ENCODE data around the gene AGBL1.
A peak's percentile ranks its signal among the peaks of the same experiment; 100 is the strongest.

AGBL1 gene

DNA sequence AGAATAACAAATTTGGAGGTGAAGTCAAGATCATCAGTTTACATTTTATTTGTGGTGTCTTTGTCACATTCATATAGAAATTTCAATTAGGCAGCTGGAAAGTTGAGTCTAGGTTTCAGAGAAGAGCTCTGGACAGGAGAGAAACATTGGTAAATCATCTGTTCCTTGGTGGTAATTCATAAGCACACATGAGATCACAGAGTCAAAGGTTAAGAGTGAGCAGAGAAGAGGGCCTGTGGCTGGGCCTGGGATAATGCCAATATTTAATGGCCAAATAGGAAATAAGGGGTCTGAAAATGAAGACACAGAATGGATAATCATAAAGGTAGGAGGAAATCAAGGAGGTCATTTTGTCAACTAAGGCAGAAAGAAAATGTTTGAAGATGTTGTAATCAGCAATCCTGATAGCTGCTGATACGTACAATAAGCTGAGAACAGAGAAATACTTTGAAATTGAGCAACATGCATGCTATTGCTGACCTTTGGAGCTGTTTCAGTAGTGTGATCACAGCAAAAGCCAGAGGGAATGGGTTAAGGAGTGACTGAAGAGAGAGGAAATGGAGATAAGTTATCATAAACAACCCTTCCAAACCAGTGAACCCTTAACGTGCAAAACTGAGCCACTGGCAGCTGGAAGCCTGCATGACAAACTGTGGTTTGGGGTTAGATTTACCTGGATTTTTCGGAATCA, 692.8 kb downstream of the AGBL1 start:
- DNase-seq: peak; percentile 69
- H2BK12ac ChIP-seq (ENCODE audit: low read length in 2 of 2): no peak overlapping the region
- H3K23ac ChIP-seq (ENCODE audit: low read length in 2 of 2): no peak overlapping the region
- WGBS: 13% methylated on average over 3 of the region's 3 CpGs
- H3K4me3 ChIP-seq (ENCODE audit: insufficient read depth in 1 of 2, low read depth in 1 of 2, low read length in 2 of 2): no peak overlapping the region
- no peak overlapping the region for H3K4ac ChIP-seq (ENCODE audit: low read depth in 1 of 2, low read length in 2 of 2)
- H3K36me3 ChIP-seq (ENCODE audit: control insufficient read depth in 1 of 2, insufficient read depth in 2 of 2, low read depth in 1 of 2, low read length in 2 of 2): no peaks in the 10 kb centered on the region
- no peaks in the 10 kb centered on the region for H3K79me1 ChIP-seq (replicated peaks; ENCODE audit: low read length, poor library complexity, severe bottlenecking)
- H4K91ac ChIP-seq (ENCODE audit: low read length): no peak overlapping the region
- no peaks in the 10 kb centered on the region for H3K4me1 ChIP-seq (ENCODE audit: control insufficient read depth, insufficient read depth, low read depth, low read length)
- no peak overlapping the region for H3K9ac ChIP-seq (ENCODE audit: low read length)
- H3K27ac ChIP-seq (ENCODE audit: low read length, poor library complexity, severe bottlenecking): no peak overlapping the region
- H2BK5ac ChIP-seq (ENCODE audit: low read depth, low read length, poor library complexity, severe bottlenecking): no peak overlapping the region
- no peak overlapping the region for H2AFZ ChIP-seq (ENCODE audit: low read depth, low read length)
- H2BK120ac ChIP-seq (ENCODE audit: low read depth, low read length): no peak overlapping the region
- H3K18ac ChIP-seq (ENCODE audit: low read depth in 1 of 2, low read length in 2 of 2): no peak overlapping the region
- no peaks in the 10 kb centered on the region for H3K9me3 ChIP-seq (ENCODE audit: control insufficient read depth, low read length)
- no peak overlapping the region for H4K8ac ChIP-seq (ENCODE audit: low read length)
- no peak overlapping the region for H2BK15ac ChIP-seq (ENCODE audit: low read depth, poor library complexity, severe bottlenecking)
- no peak overlapping the region for H2AK5ac ChIP-seq (ENCODE audit: low read length, severe bottlenecking)
- no peaks in the 10 kb centered on the region for H3K27me3 ChIP-seq (ENCODE audit: control insufficient read depth in 1 of 2, insufficient read depth in 1 of 2, low read length in 2 of 2)
- H3K4me2 ChIP-seq (ENCODE audit: low read length, poor library complexity, severe bottlenecking): no peak overlapping the region
- no peak overlapping the region for H3K14ac ChIP-seq (ENCODE audit: low read length in 2 of 2)

DNA sequence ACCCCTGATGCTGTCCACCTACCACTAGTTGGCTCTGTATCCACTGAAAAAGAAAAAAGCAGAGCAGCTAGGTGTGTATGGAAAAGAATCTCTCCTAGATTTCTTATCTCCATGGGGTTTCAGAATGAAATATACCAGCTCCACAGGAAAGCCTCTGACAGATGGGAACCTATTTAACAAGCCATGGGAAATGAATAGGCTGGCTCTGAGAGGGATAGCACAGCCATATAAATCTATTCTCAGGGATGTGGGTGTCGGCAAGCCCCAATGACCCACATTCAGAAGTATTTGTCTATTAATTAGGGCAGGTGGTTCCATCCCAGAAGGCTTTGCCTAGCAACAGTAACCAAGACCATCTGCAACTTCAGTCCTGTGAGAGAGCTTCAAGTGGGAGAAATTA, 694.1 kb downstream of the AGBL1 start:
- Histone ChIP-seq H3K79me1 (replicated peaks; ENCODE audit: low read length, poor library complexity, severe bottlenecking) (no peaks in the 10 kb centered on the region), H3K23ac (ENCODE audit: low read length in 2 of 2) (no peak overlapping the region), H3K4ac (ENCODE audit: low read depth in 1 of 2, low read length in 2 of 2) (no peak overlapping the region), H2AK5ac (ENCODE audit: low read length, severe bottlenecking) (no peak overlapping the region), H3K9ac (ENCODE audit: low read length) (no peak overlapping the region), H2BK5ac (ENCODE audit: low read depth, low read length, poor library complexity, severe bottlenecking) (no peak overlapping the region), H3K27ac (ENCODE audit: low read length, poor library complexity, severe bottlenecking) (no peak overlapping the region), H3K18ac (ENCODE audit: low read depth in 1 of 2, low read length in 2 of 2) (no peak overlapping the region), H3K4me3 (ENCODE audit: insufficient read depth in 1 of 2, low read depth in 1 of 2, low read length in 2 of 2) (no peak overlapping the region), H3K4me2 (ENCODE audit: low read length, poor library complexity, severe bottlenecking) (no peak overlapping the region), H3K4me1 (ENCODE audit: control insufficient read depth, insufficient read depth, low read depth, low read length) (no peaks in the 10 kb centered on the region), H4K8ac (ENCODE audit: low read length) (no peak overlapping the region), H2BK120ac (ENCODE audit: low read depth, low read length) (no peak overlapping the region), H3K9me3 (ENCODE audit: control insufficient read depth, low read length) (no peaks in the 10 kb centered on the region), H4K91ac (ENCODE audit: low read length) (no peak overlapping the region), H2AFZ (ENCODE audit: low read depth, low read length) (no peak overlapping the region), H3K27me3 (ENCODE audit: control insufficient read depth in 1 of 2, insufficient read depth in 1 of 2, low read length in 2 of 2) (no peaks in the 10 kb centered on the region), H2BK15ac (ENCODE audit: low read depth, poor library complexity, severe bottlenecking) (no peak overlapping the region), H2BK12ac (ENCODE audit: low read length in 2 of 2) (no peak overlapping the region), H3K36me3 (ENCODE audit: control insufficient read depth in 1 of 2, insufficient read depth in 2 of 2, low read depth in 1 of 2, low read length in 2 of 2) (no peaks in the 10 kb centered on the region), H3K14ac (ENCODE audit: low read length in 2 of 2) (no peak overlapping the region)
- DNase-seq: no peak
- WGBS: 100% methylated on average over 1 of the region's 1 CpG

DNA sequence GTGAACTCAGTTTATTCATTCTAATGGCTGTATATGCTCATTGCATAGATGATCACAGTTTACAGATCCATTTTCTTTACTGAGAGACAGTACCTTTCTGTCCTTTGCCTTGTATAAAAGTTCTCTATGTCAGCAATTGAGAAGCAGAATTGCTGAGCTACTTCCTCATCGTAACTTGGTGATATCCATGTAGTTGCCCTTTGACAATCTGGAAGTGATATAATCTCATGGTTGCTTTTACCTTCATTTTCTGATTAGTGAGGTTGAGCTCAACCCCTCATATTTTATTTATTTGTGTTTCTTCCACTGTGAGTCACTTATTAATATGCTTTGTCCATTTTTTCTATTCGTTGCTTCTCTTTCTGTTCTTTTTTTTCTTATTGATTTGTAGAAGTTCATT, 696.5 kb downstream of the AGBL1 start:
- H3K9ac ChIP-seq (ENCODE audit: low read length): no peak overlapping the region
- H4K91ac ChIP-seq (ENCODE audit: low read length): no peak overlapping the region
- H2BK120ac ChIP-seq (ENCODE audit: low read depth, low read length): no peak overlapping the region
- no peak overlapping the region for H3K4me2 ChIP-seq (ENCODE audit: low read length, poor library complexity, severe bottlenecking)
- H2BK15ac ChIP-seq (ENCODE audit: low read depth, poor library complexity, severe bottlenecking): no peak overlapping the region
- H3K36me3 ChIP-seq (ENCODE audit: control insufficient read depth in 1 of 2, insufficient read depth in 2 of 2, low read depth in 1 of 2, low read length in 2 of 2): no peaks in the 10 kb centered on the region
- no peak overlapping the region for H2AK5ac ChIP-seq (ENCODE audit: low read length, severe bottlenecking)
- 100% methylated on average over 1 of the region's 2 CpGs for WGBS
- H3K4ac ChIP-seq (ENCODE audit: low read depth in 1 of 2, low read length in 2 of 2): no peak overlapping the region
- no peaks in the 10 kb centered on the region for H3K27me3 ChIP-seq (ENCODE audit: control insufficient read depth in 1 of 2, insufficient read depth in 1 of 2, low read length in 2 of 2)
- H3K9me3 ChIP-seq (ENCODE audit: control insufficient read depth, low read length): no peaks in the 10 kb centered on the region
- no peak overlapping the region for H2BK5ac ChIP-seq (ENCODE audit: low read depth, low read length, poor library complexity, severe bottlenecking)
- H3K4me1 ChIP-seq (ENCODE audit: control insufficient read depth, insufficient read depth, low read depth, low read length): no peaks in the 10 kb centered on the region
- no peak overlapping the region for H2AFZ ChIP-seq (ENCODE audit: low read depth, low read length)
- H3K14ac ChIP-seq (ENCODE audit: low read length in 2 of 2): no peak overlapping the region
- DNase-seq: no peak
- no peak overlapping the region for H3K18ac ChIP-seq (ENCODE audit: low read depth in 1 of 2, low read length in 2 of 2)
- no peak overlapping the region for H3K4me3 ChIP-seq (ENCODE audit: insufficient read depth in 1 of 2, low read depth in 1 of 2, low read length in 2 of 2)
- no peak overlapping the region for H3K27ac ChIP-seq (ENCODE audit: low read length, poor library complexity, severe bottlenecking)
- H2BK12ac ChIP-seq (ENCODE audit: low read length in 2 of 2): no peak overlapping the region
- no peak overlapping the region for H3K23ac ChIP-seq (ENCODE audit: low read length in 2 of 2)
- H4K8ac ChIP-seq (ENCODE audit: low read length): no peak overlapping the region
- no peaks in the 10 kb centered on the region for H3K79me1 ChIP-seq (replicated peaks; ENCODE audit: low read length, poor library complexity, severe bottlenecking)

DNA sequence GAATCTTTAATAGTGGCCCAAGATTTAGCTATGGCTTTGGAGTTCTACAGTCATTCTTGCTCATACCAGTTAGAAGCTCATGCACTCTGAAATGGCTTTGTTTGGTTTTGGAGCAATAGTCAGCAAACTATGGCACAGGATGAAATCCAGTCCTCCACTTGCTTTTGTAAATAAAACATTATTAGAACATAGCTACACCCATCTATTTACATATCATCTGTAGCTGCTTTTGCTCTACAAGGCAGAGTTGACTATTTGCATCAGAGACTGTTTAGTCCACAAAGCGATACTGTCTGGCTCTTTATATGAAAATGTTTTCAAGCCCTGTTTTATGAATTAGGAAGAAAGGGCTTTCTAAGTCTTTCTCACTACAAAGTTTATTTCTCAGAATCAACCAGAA, 716.9 kb downstream of the AGBL1 start:
- no peak overlapping the region for H2AK5ac ChIP-seq (ENCODE audit: low read length, severe bottlenecking)
- H2AFZ ChIP-seq (ENCODE audit: low read depth, low read length): no peak overlapping the region
- no peaks in the 10 kb centered on the region for H3K36me3 ChIP-seq (ENCODE audit: control insufficient read depth in 1 of 2, insufficient read depth in 2 of 2, low read depth in 1 of 2, low read length in 2 of 2)
- H2BK15ac ChIP-seq (ENCODE audit: low read depth, poor library complexity, severe bottlenecking): no peak overlapping the region
- DNase-seq: no peak
- H3K9me3 ChIP-seq (ENCODE audit: control insufficient read depth, low read length): no peaks in the 10 kb centered on the region
- no peak overlapping the region for H2BK120ac ChIP-seq (ENCODE audit: low read depth, low read length)
- no peak overlapping the region for H4K91ac ChIP-seq (ENCODE audit: low read length)
- no CpG with 5 or more reads among the region's 1 CpG for WGBS
- no peak overlapping the region for H3K18ac ChIP-seq (ENCODE audit: low read depth in 1 of 2, low read length in 2 of 2)
- no peak overlapping the region for H3K9ac ChIP-seq (ENCODE audit: low read length)
- H3K14ac ChIP-seq (ENCODE audit: low read length in 2 of 2): no peak overlapping the region
- no peak overlapping the region for H3K27ac ChIP-seq (ENCODE audit: low read length, poor library complexity, severe bottlenecking)
- no peaks in the 10 kb centered on the region for H3K79me1 ChIP-seq (replicated peaks; ENCODE audit: low read length, poor library complexity, severe bottlenecking)
- no peak overlapping the region for H3K4me2 ChIP-seq (ENCODE audit: low read length, poor library complexity, severe bottlenecking)
- no peak overlapping the region for H3K4me3 ChIP-seq (ENCODE audit: insufficient read depth in 1 of 2, low read depth in 1 of 2, low read length in 2 of 2)
- no peak overlapping the region for H4K8ac ChIP-seq (ENCODE audit: low read length)
- no peaks in the 10 kb centered on the region for H3K4me1 ChIP-seq (ENCODE audit: control insufficient read depth, insufficient read depth, low read depth, low read length)
- no peak overlapping the region for H3K4ac ChIP-seq (ENCODE audit: low read depth in 1 of 2, low read length in 2 of 2)
- no peak overlapping the region for H2BK12ac ChIP-seq (ENCODE audit: low read length in 2 of 2)
- no peak overlapping the region for H2BK5ac ChIP-seq (ENCODE audit: low read depth, low read length, poor library complexity, severe bottlenecking)
- H3K27me3 ChIP-seq (ENCODE audit: control insufficient read depth in 1 of 2, insufficient read depth in 1 of 2, low read length in 2 of 2): no peaks in the 10 kb centered on the region
- H3K23ac ChIP-seq (ENCODE audit: low read length in 2 of 2): no peak overlapping the region

Measured in mesenchymal stem cell (in vitro differentiated cells and primary cell).